Measurements from ENCODE around the gene ASB18. TPM values are rescaled to one million over a fixed set of nuclear protein-coding genes. Genes with fewer than 3 reads are reported as not detected.

ASB18 gene
- total and polyA plus RNA-seq, 2 of the 8 experiments (the other 6 are each of a cell fraction or from before 2014, with no cell fraction given), result not detected

DNA sequence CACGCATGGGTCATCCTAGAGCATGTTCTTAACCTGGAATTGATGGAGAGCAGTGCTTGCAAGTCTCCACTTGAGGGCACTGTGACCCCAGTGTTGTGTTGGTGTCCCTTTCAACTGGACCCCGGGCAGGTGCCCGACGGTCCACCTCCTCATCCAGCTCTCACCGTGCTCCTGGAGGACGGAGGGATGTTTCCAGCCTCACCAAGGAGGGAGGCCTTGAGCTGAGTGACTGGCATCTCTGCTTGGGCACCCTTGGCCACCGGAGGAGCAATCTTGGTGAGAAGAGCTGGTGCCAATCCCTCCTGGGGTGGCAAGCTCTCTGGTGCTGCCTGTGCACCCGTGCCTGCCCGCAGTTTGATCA, 45.4 kb upstream of the ASB18 start:
- no peak overlapping the region for H2BK12ac ChIP-seq (ENCODE audit: low read depth, low read length)
- peaks cover 3 to 12% (median 9%) of the 10 kb centered on the region in 4 experiments; a peak in 5 of 7 replicates for H3K4me1 ChIP-seq (replicated peaks in 1 of 4; ENCODE audit: control insufficient read depth in 3 of 4, insufficient read depth in 4 of 4, low read length in 3 of 4)
- no peak overlapping the region for H3K4me3 ChIP-seq (ENCODE audit: extremely low read depth in 1 of 4, insufficient read depth in 2 of 4, low read depth in 3 of 4, low read length in 4 of 4)
- no peak for TF ChIP-seq CTBP2 (IDR thresholded peaks at IDR 0.05; ENCODE audit: borderline replicate concordance, insufficient read depth, insufficient read length, low read length)
- TF ChIP-seq, protein P1, sequence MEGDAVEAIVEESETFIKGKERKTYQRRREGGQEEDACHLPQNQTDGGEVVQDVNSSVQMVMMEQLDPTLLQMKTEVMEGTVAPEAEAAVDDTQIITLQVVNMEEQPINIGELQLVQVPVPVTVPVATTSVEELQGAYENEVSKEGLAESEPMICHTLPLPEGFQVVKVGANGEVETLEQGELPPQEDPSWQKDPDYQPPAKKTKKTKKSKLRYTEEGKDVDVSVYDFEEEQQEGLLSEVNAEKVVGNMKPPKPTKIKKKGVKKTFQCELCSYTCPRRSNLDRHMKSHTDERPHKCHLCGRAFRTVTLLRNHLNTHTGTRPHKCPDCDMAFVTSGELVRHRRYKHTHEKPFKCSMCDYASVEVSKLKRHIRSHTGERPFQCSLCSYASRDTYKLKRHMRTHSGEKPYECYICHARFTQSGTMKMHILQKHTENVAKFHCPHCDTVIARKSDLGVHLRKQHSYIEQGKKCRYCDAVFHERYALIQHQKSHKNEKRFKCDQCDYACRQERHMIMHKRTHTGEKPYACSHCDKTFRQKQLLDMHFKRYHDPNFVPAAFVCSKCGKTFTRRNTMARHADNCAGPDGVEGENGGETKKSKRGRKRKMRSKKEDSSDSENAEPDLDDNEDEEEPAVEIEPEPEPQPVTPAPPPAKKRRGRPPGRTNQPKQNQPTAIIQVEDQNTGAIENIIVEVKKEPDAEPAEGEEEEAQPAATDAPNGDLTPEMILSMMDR (IDR thresholded peaks at IDR 0.05; ENCODE audit: control extremely low read depth in 1 of 3, insufficient read depth in 1 of 3, low read depth in 1 of 3, low read length in 3 of 3), result peak; percentile 80 to 83 (median 82)
- TF ChIP-seq RAD21 (IDR thresholded peaks at IDR 0.05 in 1 of 2, conservative IDR thresholded peaks at IDR 0.05 in 1 of 2; ENCODE audit: low read depth in 2 of 2, low read length in 2 of 2), result peak; percentile 93 to 97
- no peak overlapping the region for H3K4ac ChIP-seq (replicated peaks; ENCODE audit: insufficient read length, low read depth, low read length)
- no peaks in the 10 kb centered on the region for H3K23me2 ChIP-seq (ENCODE audit: low read depth, low read length)
- no peak overlapping the region for H3K56ac ChIP-seq (replicated peaks; ENCODE audit: insufficient read length, low read depth, low read length)
- no peak overlapping the region for H3K18ac ChIP-seq (ENCODE audit: extremely low read depth, low read length)
- no peaks in the 10 kb centered on the region for H3K36me3 ChIP-seq (ENCODE audit: control insufficient read depth in 2 of 4, insufficient read depth in 4 of 4, low read length in 3 of 4)
- no peaks in the 10 kb centered on the region for H3K27me3 ChIP-seq (replicated peaks in 1 of 4; ENCODE audit: control insufficient read depth in 3 of 4, extremely low read depth in 1 of 4, insufficient read depth in 3 of 4, low read length in 3 of 4)
- FAIRE-seq (peak; percentile 73), DNase-seq (ENCODE audit: low read depth in 1 of 2, low spot score in 2 of 2) (peak; percentile 13 to 77)
- no peak overlapping the region for H4K5ac ChIP-seq (ENCODE audit: insufficient read length, low read depth, low read length)
- H3K79me1 ChIP-seq (ENCODE audit: low read depth, low read length), result no peaks in the 10 kb centered on the region
- CTCF ChIA-PET (ENCODE audit: partially characterized antibody), result interaction anchor here (0.5 to 5.5 kb wide), 49 partner anchors 10 to 1806 kb away, joined by 3 to 43 read pairs (median 4); partner anchors contain the start of genes ACKR3 and COPS8
- H2BK15ac ChIP-seq (ENCODE audit: low read length), result no peak overlapping the region; the same call in 1 of the 2 replicates
- no peak overlapping the region for H2BK120ac ChIP-seq (replicated peaks; ENCODE audit: low read depth, low read length)
- no peak overlapping the region for H4K91ac ChIP-seq (replicated peaks; ENCODE audit: insufficient read length, low read length)
- no peak overlapping the region for H2BK5ac ChIP-seq (ENCODE audit: low read depth, low read length)
- no peak overlapping the region for H3K4me2 ChIP-seq (ENCODE audit: insufficient read depth in 1 of 2, low read depth in 2 of 2, low read length in 2 of 2)
- H3K9me3 ChIP-seq (ENCODE audit: insufficient read depth in 2 of 2, low read depth in 1 of 2, low read length in 1 of 2), result no peaks in the 10 kb centered on the region
- no peak overlapping the region for H2AK5ac ChIP-seq (ENCODE audit: low read depth, low read length)
- 63% methylated on average over 9 of the region's 9 CpGs; no CpG with 5 or more reads in 1 of the 2 experiments for WGBS, 2 experiments (ENCODE audit: extremely low coverage in 1 of 2, insufficient coverage in 1 of 2, insufficient read length in 1 of 2, insufficient replicate concordance in 2 of 2, low coverage in 1 of 2, low lambda C conversion rate in 2 of 2, missing lambda C conversion rate in 1 of 2)
- no peaks in the 10 kb centered on the region for H4K20me1 ChIP-seq (replicated peaks in 1 of 2; ENCODE audit: control insufficient read depth in 1 of 2, insufficient read depth in 2 of 2, low read length in 2 of 2)
- H3K27ac ChIP-seq (ENCODE audit: low read depth, low read length), result no peak overlapping the region
- H2BK20ac ChIP-seq (ENCODE audit: low read length), result no peak overlapping the region
- no peak overlapping the region for H3K14ac ChIP-seq (ENCODE audit: insufficient read length)
- no peak overlapping the region for H3K23ac ChIP-seq (ENCODE audit: insufficient read length)
- no peaks in the 10 kb centered on the region for H3K79me2 ChIP-seq (ENCODE audit: control insufficient read depth in 1 of 2, insufficient read depth in 2 of 2, low read length in 2 of 2)
- no peak overlapping the region for H4K8ac ChIP-seq (ENCODE audit: extremely low read depth, insufficient read depth, low read length)
- POLR2A ChIA-PET (ENCODE audit: partially characterized antibody), result interaction anchor here (0.6 to 0.7 kb wide), 2 partner anchors 10 to 844 kb away, joined by 3 to 4 read pairs; no protein-coding TSS in a partner anchor
- no peak overlapping the region for H2AFZ ChIP-seq (ENCODE audit: low read length)
- no peak overlapping the region for H3K9ac ChIP-seq (replicated peaks in 1 of 4; ENCODE audit: extremely low read depth in 1 of 4, low read depth in 3 of 4, low read length in 3 of 4)

Data from H1 (cell line).